ENCODE data around the gene RTN4R. TPM values are rescaled to one million over a fixed set of nuclear protein-coding genes. Genes with fewer than 3 reads are reported as not detected.
"Not testable (repeated sequence)": the region's sequence is repeated elsewhere in the genome, so short reads cannot be mapped to it uniquely, and the experiment has no call there.

Gene RTN4R
- 0.29 and 0.30 TPM in 2 replicates for total RNA-seq (2014; rRNA removed; shearing (Covaris generic); ENCODE audit: low replicate concordance)

DNA sequence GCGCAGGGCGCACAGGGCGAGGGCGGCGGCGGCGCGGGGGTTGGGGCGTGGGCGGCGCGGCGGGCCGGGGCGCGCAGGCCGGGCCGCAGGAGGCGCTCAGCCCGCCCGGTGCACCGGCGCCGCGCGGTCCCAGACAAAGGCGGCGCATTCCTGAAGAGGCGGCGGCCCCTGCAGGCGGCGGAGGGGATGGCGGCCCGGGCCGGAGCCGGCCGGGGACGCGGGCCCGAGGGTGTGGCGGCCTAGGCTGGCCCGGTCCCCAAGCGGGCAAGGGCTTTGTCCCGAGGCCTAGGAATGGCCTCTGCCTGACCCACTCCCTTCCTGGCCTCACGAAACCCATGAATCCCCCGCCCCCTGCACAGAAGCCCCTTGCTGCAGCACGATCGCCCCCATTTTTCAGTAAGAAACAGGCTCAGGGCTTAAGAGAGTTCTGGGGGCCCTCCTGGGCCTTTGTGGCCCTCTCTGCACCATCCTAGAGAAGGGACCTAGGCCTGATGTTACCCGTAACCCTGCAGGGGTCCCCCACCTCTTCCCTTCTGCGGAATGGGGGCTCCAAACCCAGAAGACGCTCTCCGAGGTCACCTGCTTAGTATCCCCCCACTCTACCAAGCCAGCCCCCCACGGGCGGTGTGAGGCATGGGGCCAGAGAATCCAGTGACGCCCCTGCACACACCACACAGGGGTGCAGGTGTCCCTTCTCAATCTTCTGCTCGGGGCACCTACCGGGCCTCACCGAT is at the start of gene RTN4R:
Gene RTN4R, minus strand, starts transcription at position 40 of the 734 bp plus-strand sequence. CDS start 226 bp downstream, outside the sequence.
- Histone ChIP-seq H3K79me2 (ENCODE audit: low read length) (no peaks in the 10 kb centered on the region), H3K4me3 (ENCODE audit: low read length) (no peak within 1 kb of the TSS), H3K4me2 (ENCODE audit: low read depth, low read length, poor library complexity, severe bottlenecking) (no peak within 1 kb of the TSS), H3K9me3 (ENCODE audit: low read length) (no peaks in the 10 kb centered on the region), H3K27ac (ENCODE audit: low read length) (no peak within 1 kb of the TSS), H3K9ac (ENCODE audit: low read length) (no peak within 1 kb of the TSS), H3K27me3 (ENCODE audit: low read length) (no peaks in the 10 kb centered on the region), H3K36me3 (ENCODE audit: insufficient read depth, low read length) (no peaks in the 10 kb centered on the region), H4K20me1 (ENCODE audit: insufficient read depth, low read depth, low read length) (no peaks in the 10 kb centered on the region), H2AFZ (ENCODE audit: low read length) (no peak within 1 kb of the TSS), H3K9me2 (replicated peaks; ENCODE audit: insufficient read depth, low read length) (no peaks in the 10 kb centered on the region), H3K4me1 (ENCODE audit: low read length) (peaks cover 23% of the 10 kb centered on the region)
- DNase-seq: peak; percentile 83

DNA sequence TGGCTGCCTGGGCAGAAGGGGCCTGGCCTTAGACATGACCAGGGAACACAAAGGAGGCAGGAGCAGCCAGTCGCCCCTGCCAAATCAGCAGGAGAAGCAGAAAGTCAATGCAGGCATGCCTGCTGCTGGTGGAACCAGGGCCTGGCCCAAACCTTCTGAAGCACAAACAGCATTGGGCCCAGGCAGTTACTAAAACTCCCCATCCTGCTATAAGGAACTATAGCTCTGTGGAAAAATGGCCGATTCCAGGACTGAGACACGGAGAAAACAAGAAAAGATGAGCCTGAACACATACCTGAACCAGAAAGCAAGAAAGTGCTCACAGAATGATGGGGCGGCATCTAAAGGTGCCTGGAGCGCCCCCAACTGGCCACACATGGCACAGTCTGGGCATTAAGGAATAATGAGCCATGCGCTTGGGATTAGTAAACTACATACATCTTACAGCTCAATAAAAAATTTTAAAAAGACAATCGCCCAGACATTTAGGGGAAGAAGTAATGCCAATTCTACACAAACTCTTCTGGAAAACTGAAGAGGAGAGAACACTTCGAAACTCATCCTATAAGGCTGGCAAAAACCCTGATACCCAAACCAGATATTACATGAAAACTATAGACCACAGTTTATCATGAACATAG is 49.4 kb upstream of the RTN4R start:
- H3K9me3 ChIP-seq (ENCODE audit: low read length); H3K4me3 ChIP-seq (ENCODE audit: low read length); H3K9ac ChIP-seq (ENCODE audit: low read length); H3K27ac ChIP-seq (ENCODE audit: low read length); H3K27me3 ChIP-seq (ENCODE audit: low read length); H4K20me1 ChIP-seq (ENCODE audit: insufficient read depth, low read depth, low read length); H3K79me2 ChIP-seq (ENCODE audit: low read length); H2AFZ ChIP-seq (ENCODE audit: low read length); H3K9me2 ChIP-seq (replicated peaks; ENCODE audit: insufficient read depth, low read length); H3K36me3 ChIP-seq (ENCODE audit: insufficient read depth, low read length): not testable (repeated sequence)
- Histone ChIP-seq H3K4me2 (ENCODE audit: low read depth, low read length, poor library complexity, severe bottlenecking) (peak overlapping the region; percentile 45), H3K4me1 (ENCODE audit: low read length) (peaks cover 25% of the 10 kb centered on the region)
- DNase-seq: peak; percentile 69

DNA sequence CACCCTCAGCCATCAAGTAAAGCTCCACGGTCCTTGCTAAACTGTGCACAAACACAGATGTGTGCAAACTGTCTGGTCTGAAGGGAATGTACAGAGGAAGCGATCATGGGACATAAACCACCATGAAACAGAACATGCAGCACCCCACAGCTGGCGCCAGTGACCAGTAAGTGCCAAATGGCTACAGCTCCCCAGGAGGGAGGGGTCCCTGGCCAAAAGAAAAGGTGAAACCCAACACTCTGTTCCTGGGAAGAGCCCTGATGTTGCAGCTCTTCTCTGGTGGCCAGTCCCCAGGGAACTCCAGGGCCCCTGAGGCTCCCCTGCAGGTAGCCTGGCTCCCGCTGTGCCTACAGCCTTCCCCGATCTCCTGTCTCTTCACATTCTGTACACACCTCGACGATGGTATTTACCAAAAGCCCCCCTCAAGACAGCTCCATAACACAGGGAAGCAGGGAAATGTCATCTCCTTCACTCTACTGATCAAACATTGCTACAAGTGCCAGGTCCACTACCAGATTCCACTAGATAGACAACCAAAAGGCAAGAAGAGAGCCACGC is 48.8 kb upstream of the RTN4R start:
- H3K27ac ChIP-seq (ENCODE audit: low read length): no peak overlapping the region
- H3K4me1 ChIP-seq (ENCODE audit: low read length): peaks cover 25% of the 10 kb centered on the region
- no peak overlapping the region for H2AFZ ChIP-seq (ENCODE audit: low read length)
- H3K9me3 ChIP-seq (ENCODE audit: low read length): no peaks in the 10 kb centered on the region
- no peaks in the 10 kb centered on the region for H3K36me3 ChIP-seq (ENCODE audit: insufficient read depth, low read length)
- no peak overlapping the region for H3K9ac ChIP-seq (ENCODE audit: low read length)
- no peak overlapping the region for H3K4me3 ChIP-seq (ENCODE audit: low read length)
- DNase-seq: no peak
- H3K9me2 ChIP-seq (replicated peaks; ENCODE audit: insufficient read depth, low read length): no peaks in the 10 kb centered on the region
- H4K20me1 ChIP-seq (ENCODE audit: insufficient read depth, low read depth, low read length): no peaks in the 10 kb centered on the region
- H3K27me3 ChIP-seq (ENCODE audit: low read length): no peaks in the 10 kb centered on the region
- peak overlapping the region; percentile 45 for H3K4me2 ChIP-seq (ENCODE audit: low read depth, low read length, poor library complexity, severe bottlenecking)
- H3K79me2 ChIP-seq (ENCODE audit: low read length): no peaks in the 10 kb centered on the region; the same call in 1 of the 2 replicates

GRCh38 chr22:20316217-20316843 is 48.2 kb upstream of the RTN4R start:
- DNase-seq: no peak
- Histone ChIP-seq H3K27ac (ENCODE audit: low read length) (no peak overlapping the region), H3K9ac (ENCODE audit: low read length) (no peak overlapping the region), H3K9me2 (replicated peaks; ENCODE audit: insufficient read depth, low read length) (no peaks in the 10 kb centered on the region), H3K4me1 (ENCODE audit: low read length) (peaks cover 25% of the 10 kb centered on the region), H4K20me1 (ENCODE audit: insufficient read depth, low read depth, low read length) (no peaks in the 10 kb centered on the region), H3K36me3 (ENCODE audit: insufficient read depth, low read length) (no peaks in the 10 kb centered on the region), H3K4me2 (ENCODE audit: low read depth, low read length, poor library complexity, severe bottlenecking) (no peak overlapping the region), H3K4me3 (ENCODE audit: low read length) (no peak overlapping the region), H3K27me3 (ENCODE audit: low read length) (no peaks in the 10 kb centered on the region), H2AFZ (ENCODE audit: low read length) (no peak overlapping the region), H3K9me3 (ENCODE audit: low read length) (no peaks in the 10 kb centered on the region), H3K79me2 (ENCODE audit: low read length) (no peaks in the 10 kb centered on the region; the same call in 1 of the 2 replicates)

DNA sequence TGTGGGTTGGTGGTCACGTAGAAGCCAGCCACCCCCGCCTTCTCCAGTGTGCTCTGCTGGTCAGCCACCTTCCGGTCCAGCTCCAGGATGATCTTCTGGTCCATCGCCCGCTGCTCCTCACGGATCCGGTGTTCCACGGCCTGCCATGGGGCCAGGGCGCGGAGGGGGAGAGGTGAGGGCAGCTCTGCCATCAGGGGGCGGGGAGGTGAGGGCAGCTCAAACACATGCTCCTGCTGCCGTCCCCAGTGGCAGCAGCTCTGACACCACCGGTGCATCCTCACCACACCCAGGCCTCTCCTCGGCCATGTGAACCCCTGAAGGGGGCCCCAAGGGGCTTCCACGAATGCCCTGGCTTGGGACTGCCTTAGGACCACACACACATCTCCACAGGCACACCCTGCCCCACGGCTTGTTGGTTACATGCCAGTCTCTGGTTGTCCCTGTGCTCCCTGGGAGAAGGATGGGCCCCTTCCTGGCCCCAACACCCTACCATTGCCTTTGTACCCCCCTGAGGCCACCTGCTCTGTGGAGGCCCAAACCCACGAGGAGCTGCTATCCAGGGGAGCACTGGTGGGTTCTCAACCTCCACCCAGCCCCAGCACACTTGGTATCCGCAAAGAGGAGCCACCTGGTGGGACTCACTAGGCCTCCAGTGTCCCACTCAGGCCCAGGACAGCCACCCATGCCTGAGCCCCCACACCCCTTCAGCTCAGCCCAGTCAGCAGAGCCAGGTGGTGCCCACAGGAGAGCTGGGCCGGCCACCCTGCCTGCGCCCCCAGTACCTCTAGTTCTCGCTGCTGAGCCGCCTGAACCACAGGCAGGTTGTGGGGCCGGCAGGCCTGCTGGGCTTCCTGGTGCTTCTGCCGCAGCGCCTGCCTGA is 47.5 kb upstream of the RTN4R start:
- H3K4me2 ChIP-seq (ENCODE audit: low read depth, low read length, poor library complexity, severe bottlenecking): no peak overlapping the region
- DNase-seq: no peak

DNA sequence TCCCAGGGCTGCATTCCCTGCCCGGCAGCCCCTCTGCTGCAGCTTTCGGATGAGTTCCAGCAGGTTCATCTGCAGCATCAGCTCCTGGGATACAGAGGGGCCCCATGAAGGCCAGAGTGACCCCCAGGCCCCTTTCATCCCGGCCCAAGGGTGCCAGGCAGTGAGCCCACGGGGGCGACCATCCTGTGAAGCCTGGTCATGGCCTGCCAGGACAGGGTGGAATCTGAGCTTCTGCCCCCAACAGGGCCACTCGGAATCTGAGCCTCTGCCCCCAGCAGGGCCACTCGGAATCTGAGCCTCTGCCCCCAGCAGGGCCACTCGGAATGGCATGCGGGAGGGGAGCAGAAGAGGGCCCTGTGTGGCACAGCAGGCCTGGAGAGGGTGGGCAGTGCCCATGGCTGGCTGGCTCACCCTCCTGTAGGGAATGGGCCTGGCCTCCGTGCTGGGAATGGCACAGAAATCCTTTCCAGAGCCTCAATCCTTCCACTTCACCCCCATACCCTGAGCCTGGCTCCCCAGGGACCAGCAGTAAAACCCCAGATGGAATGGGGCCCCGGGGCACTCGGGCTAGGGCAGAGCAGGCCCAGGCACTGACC is 46.7 kb upstream of the RTN4R start:
- H3K36me3 ChIP-seq (ENCODE audit: insufficient read depth, low read length); H3K4me3 ChIP-seq (ENCODE audit: low read length); H3K4me2 ChIP-seq (ENCODE audit: low read depth, low read length, poor library complexity, severe bottlenecking); H2AFZ ChIP-seq (ENCODE audit: low read length); H3K27ac ChIP-seq (ENCODE audit: low read length); H4K20me1 ChIP-seq (ENCODE audit: insufficient read depth, low read depth, low read length); DNase-seq; H3K9ac ChIP-seq (ENCODE audit: low read length); H3K9me2 ChIP-seq (replicated peaks; ENCODE audit: insufficient read depth, low read length); H3K79me2 ChIP-seq (ENCODE audit: low read length); H3K9me3 ChIP-seq (ENCODE audit: low read length); H3K27me3 ChIP-seq (ENCODE audit: low read length): not testable (repeated sequence)
- H3K4me1 ChIP-seq (ENCODE audit: low read length): peaks cover 18% of the 10 kb centered on the region

More for the DNA sequence above, 47.5 kb upstream of the RTN4R start:
- no peaks in the 10 kb centered on the region for H4K20me1 ChIP-seq (ENCODE audit: insufficient read depth, low read depth, low read length)
- H3K27ac ChIP-seq (ENCODE audit: low read length): no peak overlapping the region
- no peaks in the 10 kb centered on the region for H3K36me3 ChIP-seq (ENCODE audit: insufficient read depth, low read length)
- H3K9me2 ChIP-seq (replicated peaks; ENCODE audit: insufficient read depth, low read length): no peaks in the 10 kb centered on the region
- H3K27me3 ChIP-seq (ENCODE audit: low read length): no peaks in the 10 kb centered on the region
- no peak overlapping the region for H3K4me3 ChIP-seq (ENCODE audit: low read length)
- H3K9ac ChIP-seq (ENCODE audit: low read length): no peak overlapping the region
- no peak overlapping the region for H2AFZ ChIP-seq (ENCODE audit: low read length)
- H3K79me2 ChIP-seq (ENCODE audit: low read length): no peaks in the 10 kb centered on the region; the same call in 1 of the 2 replicates
- peaks cover 21% of the 10 kb centered on the region for H3K4me1 ChIP-seq (ENCODE audit: low read length)
- no peaks in the 10 kb centered on the region for H3K9me3 ChIP-seq (ENCODE audit: low read length)

DNA sequence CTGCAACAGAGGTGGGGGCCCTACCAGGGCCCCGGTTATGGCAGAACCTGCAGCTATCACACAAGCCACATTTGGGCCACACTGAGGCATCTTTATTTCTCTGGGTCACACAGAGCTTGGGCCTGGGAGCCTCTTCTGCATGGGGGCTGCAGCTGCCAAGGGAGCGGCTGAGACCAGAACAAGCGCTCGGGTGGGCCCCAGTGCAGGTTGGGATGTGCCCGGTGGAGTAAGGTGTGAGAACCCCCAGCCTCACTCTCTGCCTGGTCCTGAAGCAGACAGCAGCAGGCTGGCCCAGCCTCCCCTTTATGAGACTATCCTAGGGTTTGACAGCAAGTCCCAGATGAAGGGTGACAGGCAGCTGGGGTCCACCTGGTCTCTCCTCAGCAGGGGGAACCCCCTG is 46.1 kb upstream of the RTN4R start:
- H3K9ac ChIP-seq (ENCODE audit: low read length); H3K9me3 ChIP-seq (ENCODE audit: low read length); H3K9me2 ChIP-seq (replicated peaks; ENCODE audit: insufficient read depth, low read length): not testable (repeated sequence)

More for the DNA sequence above, 46.1 kb upstream of the RTN4R start:
- H3K79me2 ChIP-seq (ENCODE audit: low read length); H3K27me3 ChIP-seq (ENCODE audit: low read length); DNase-seq; H3K4me3 ChIP-seq (ENCODE audit: low read length); H3K27ac ChIP-seq (ENCODE audit: low read length); H2AFZ ChIP-seq (ENCODE audit: low read length); H3K36me3 ChIP-seq (ENCODE audit: insufficient read depth, low read length); H3K4me2 ChIP-seq (ENCODE audit: low read depth, low read length, poor library complexity, severe bottlenecking); H4K20me1 ChIP-seq (ENCODE audit: insufficient read depth, low read depth, low read length): not testable (repeated sequence)
- H3K4me1 ChIP-seq (ENCODE audit: low read length): peaks cover 17% of the 10 kb centered on the region

Data from Karpas-422 (cell line).